ENCODE measurements around the gene TP73. TPM values are rescaled to one million over a fixed set of nuclear protein-coding genes. Genes with fewer than 3 reads are reported as not detected.
"Not testable (repeated sequence)": the region's sequence is repeated elsewhere in the genome, so short reads cannot be mapped to it uniquely, and the experiment has no call there.

TP73 gene
- total RNA-seq, 1 donor from 2014 or later: 0.05 TPM

GRCh38 chr1:3618881-3619671, 33.2 kb upstream of the TP73 start:
- Mint-ChIP-seq H3K27ac (ENCODE audit: unreplicated experiment) (no peak overlapping the region), H3K27me3 (ENCODE audit: low read depth) (peaks cover 2% of the 10 kb centered on the region), H3K9me3 (ENCODE audit: low read depth) (no peaks in the 10 kb centered on the region), H3K36me3 (ENCODE audit: low read depth) (no peaks in the 10 kb centered on the region), H3K4me3 (ENCODE audit: unreplicated experiment) (no peak overlapping the region), H3K4me1 (ENCODE audit: low read depth) (peaks cover 34% of the 10 kb centered on the region)
- peak; percentile 93 for TF ChIP-seq CTCF (IDR thresholded peaks at IDR 0.05)
- no peak for DNase-seq (ENCODE audit: low spot score)

GRCh38 chr1:3620708-3621107, 31.6 kb upstream of the TP73 start:
- no peaks in the 10 kb centered on the region for H3K9me3 Mint-ChIP-seq (ENCODE audit: low read depth)
- H3K4me1 Mint-ChIP-seq (ENCODE audit: low read depth): peaks cover 34% of the 10 kb centered on the region
- no peak for DNase-seq (ENCODE audit: low spot score)
- peaks cover 2% of the 10 kb centered on the region for H3K27me3 Mint-ChIP-seq (ENCODE audit: low read depth)
- no peak for TF ChIP-seq CTCF (IDR thresholded peaks at IDR 0.05)
- no peak overlapping the region for H3K4me3 Mint-ChIP-seq (ENCODE audit: unreplicated experiment)
- H3K36me3 Mint-ChIP-seq (ENCODE audit: low read depth): no peaks in the 10 kb centered on the region
- no peak overlapping the region for H3K27ac Mint-ChIP-seq (ENCODE audit: unreplicated experiment)

- peak; percentile 78 for TF ChIP-seq CTCF (IDR thresholded peaks at IDR 0.05)
- DNase-seq (ENCODE audit: low spot score): not testable (repeated sequence)
These were observed 31.1 kb upstream of the TP73 start for GRCh38 chr1:3621151-3621671.

GRCh38 chr1:3622102-3622501, 30.2 kb upstream of the TP73 start:
- H3K4me3 Mint-ChIP-seq (ENCODE audit: unreplicated experiment): not testable (repeated sequence)

More at GRCh38 chr1:3621151-3621671, 31.1 kb upstream of the TP73 start:
- not testable (repeated sequence) for H3K27me3 Mint-ChIP-seq (ENCODE audit: low read depth); H3K36me3 Mint-ChIP-seq (ENCODE audit: low read depth); H3K9me3 Mint-ChIP-seq (ENCODE audit: low read depth); H3K4me3 Mint-ChIP-seq (ENCODE audit: unreplicated experiment); H3K27ac Mint-ChIP-seq (ENCODE audit: unreplicated experiment)
- H3K4me1 Mint-ChIP-seq (ENCODE audit: low read depth): peaks cover 39% of the 10 kb centered on the region

GRCh38 chr1:3623441-3624199, 28.7 kb upstream of the TP73 start:
- Mint-ChIP-seq H3K4me1 (ENCODE audit: low read depth) (peaks cover 41% of the 10 kb centered on the region), H3K36me3 (ENCODE audit: low read depth) (peaks cover 5% of the 10 kb centered on the region), H3K27me3 (ENCODE audit: low read depth) (peaks cover 2% of the 10 kb centered on the region), H3K4me3 (ENCODE audit: unreplicated experiment) (peak overlapping the region; percentile 92), H3K27ac (ENCODE audit: unreplicated experiment) (peak overlapping the region; percentile 92), H3K9me3 (ENCODE audit: low read depth) (no peaks in the 10 kb centered on the region)
- no peak for DNase-seq (ENCODE audit: low spot score)
- TF ChIP-seq CTCF (IDR thresholded peaks at IDR 0.05): no peak

More at GRCh38 chr1:3622102-3622501, 30.2 kb upstream of the TP73 start:
- not testable (repeated sequence) for H3K27me3 Mint-ChIP-seq (ENCODE audit: low read depth); H3K9me3 Mint-ChIP-seq (ENCODE audit: low read depth); H3K36me3 Mint-ChIP-seq (ENCODE audit: low read depth); DNase-seq (ENCODE audit: low spot score); H3K27ac Mint-ChIP-seq (ENCODE audit: unreplicated experiment)
- peaks cover 41% of the 10 kb centered on the region for H3K4me1 Mint-ChIP-seq (ENCODE audit: low read depth)
